ENCODE results near the gene FBN1.

The FBN1 gene

DNA sequence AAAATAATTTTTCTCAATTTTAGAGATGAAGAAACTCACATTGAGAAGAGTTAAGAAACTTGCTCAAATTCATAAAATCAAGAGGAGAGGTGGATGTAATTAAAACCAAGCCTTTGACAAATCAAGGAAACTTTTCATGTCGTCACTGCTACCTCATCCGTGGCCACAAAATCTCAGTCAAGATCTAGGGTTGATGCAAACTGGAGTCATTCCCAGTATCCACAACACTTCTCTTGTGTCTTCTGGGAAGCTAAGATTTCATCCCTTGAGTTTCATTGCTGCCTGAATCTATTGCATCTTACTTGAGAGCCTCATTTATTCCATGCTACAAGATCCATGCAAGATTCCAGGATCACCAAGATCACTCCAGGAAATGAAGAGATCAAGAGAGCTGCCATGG lies 5.4 kb upstream of the FBN1 start:
- DNase-seq: no peak

DNA sequence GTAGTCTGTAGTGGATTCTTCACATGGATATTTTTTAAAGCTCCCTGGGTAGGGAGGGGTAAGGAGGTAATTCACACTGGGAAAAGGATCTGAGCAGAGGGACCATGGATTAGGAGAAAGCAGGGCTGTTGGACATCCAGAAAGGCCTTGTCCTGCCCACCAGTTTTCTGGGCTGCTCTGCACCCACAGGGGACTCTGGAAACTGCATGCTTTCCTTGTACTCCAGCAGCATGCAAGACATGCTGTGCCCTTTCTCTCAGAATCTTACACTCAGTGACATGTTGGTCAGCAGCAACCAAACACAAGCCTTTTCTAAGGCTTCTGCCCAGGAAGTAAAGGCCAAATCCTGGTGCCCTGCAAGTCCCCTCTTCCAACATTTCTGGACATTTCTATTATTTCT lies 2.5 kb upstream of the FBN1 start:
- no peak for DNase-seq

DNA sequence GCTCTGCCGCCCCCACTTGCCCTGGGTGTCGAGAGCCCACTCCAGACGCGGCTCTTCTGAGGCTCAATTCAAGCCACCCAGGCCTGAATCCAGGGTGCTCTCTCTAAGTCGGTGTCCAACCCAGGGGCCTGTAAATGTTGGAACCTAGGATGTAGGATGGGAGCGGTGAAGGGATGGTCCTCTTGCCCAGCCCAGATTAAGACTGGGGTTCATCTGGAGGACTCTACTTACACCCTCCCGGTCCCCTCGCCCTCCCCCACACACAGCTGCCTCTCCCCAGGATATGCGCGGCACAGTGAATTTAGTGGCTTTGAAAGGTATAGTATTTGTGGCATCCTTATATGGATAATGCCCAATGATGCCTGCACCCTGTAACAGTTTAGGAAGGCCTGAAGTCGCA lies 822 bp upstream of the FBN1 start:
- DNase-seq: no peak

DNA sequence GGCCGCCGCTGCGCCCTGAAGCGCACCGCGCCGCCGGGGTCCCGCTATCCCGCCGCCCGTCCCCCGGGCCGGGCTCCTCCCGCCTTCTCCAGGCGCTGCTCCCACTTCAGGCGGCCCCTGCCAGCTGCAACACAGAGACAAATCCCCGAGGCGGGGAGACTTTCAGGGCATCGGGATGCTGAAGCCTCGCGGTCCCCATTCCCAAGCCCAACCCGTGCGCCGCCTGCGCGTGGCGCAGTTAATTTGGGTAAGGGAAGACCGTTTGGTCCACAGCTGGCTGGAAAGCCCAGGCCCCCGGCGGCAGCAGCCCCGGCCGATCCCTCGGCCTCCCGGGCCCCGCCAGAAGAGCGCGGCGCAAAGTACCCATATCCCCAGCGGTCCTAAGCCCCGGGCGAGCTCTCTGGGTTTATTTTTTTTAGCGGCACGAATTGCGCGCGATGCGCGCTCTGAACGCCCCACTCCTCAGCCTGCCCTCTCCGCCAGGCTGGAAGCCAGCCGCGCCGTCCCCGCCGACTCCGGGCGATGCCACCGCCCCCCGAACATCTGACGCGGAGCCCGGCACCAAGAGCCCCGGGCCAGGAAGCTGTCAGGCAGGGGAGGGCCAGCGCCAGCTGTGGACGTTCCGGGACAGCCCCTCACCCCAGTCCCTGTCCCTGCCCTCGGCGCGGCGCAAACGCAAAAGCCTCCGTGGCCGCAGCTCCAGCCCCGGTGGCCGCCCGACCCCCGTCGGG lies 517 bp downstream of the FBN1 start:
- DNase-seq: no peak

DNA sequence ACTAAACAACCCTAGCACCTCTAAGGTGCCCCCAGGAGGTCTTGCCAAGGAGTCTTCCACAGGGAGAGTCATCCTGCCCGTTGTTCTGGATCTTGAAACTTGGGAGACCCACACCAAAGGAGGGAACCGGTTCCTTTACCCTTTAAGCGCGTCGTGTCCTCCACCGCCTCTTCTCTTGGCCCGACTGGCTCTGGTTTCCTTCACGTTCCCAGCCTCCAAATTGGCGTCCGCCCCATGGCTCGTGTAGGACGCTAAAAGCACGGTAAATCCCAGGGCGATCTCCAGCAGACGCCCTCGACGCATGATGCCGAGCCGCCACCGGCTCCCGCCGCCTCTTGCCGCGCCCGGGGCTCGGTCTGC lies 1.1 kb downstream of the FBN1 start:
- no peak for DNase-seq

DNA sequence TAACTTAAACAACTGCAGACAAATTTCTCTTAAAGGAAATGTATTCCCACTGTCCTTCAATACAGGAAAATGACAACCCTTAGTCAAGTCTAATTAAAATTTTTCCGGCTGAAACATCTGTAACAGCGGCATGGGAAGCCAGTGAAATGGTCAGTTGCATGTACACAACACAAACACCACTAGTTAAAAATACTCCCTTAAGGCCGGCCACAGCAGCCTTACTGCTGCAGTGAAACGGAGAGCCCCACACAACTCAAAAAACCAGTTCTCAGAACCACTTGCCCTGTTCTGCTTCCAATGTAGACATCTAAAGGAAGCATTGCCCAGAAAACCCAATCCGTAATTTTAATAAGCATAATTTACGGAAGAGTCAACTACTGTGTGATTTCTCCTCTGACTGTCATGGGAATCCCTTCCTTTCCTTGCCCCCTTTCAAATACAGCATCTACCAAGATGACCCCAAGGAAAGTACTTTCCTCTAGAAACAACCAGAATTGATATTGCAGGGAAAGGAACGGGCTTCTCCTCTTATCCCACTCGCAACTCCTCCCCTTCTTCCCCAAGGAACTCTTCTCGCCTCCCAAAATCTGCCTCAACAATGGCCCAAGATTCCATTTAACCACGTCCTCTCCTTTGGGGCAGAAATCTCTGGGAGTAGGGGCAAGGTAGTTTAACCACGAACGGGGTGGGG lies 1.6 kb downstream of the FBN1 start:
- no peak for DNase-seq

DNA sequence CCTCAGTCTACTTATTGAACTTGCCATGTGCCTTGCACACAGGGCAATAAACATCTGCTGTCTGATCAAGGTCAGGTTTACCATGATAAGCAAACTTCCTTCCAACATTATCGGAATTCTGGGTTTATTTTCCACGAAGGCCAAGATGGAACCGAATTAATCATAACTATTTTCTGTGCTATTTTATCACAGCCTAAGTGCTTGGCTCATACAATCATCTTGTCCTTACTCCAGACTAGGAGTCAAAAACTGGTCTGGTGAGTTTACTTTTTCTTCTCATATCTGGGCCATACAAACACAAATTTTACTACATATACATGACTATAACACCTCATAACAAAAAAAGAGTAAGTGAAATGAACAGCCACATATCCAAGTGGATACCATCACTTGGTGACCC lies 2.3 kb downstream of the FBN1 start:
- no peak for DNase-seq

DNA sequence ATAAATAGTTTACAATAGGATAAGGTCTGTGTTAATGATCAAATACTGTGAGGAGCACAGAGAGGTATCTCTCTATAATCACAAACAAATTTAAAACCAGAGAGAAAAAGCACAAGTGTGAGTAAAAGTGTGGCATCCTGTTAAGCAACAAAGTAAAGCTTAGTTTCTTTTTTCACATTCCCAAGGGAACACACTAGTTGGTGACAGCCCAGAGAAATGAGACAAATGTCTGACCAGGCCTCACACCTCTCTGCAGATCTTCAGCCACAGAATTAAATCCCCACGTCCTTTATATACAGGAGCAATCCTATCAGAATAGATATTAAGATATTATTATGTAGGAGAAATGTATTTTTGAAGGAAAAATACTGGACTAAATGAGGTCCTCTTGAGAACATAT lies 2.7 kb downstream of the FBN1 start:
- DNase-seq: no peak

DNA sequence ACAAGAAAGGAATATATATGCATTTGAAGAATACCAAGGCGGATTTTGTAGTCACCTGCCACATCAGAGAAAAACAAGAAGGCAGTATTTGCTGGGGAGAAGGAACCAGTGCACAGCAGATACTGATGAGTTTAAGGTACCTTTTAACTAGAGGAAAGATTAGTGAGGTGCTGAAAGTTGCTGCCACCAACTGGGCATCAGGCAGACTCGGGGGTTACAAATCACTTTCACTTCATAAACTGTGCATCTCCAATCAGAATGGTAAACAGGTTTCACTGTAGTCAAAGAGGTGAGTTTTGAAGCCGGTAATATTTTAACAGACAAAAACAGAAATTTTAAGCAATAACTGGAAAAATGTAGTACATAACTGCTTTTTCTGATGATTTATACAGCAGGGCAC lies 4.1 kb downstream of the FBN1 start:
- DNase-seq: no peak

DNA sequence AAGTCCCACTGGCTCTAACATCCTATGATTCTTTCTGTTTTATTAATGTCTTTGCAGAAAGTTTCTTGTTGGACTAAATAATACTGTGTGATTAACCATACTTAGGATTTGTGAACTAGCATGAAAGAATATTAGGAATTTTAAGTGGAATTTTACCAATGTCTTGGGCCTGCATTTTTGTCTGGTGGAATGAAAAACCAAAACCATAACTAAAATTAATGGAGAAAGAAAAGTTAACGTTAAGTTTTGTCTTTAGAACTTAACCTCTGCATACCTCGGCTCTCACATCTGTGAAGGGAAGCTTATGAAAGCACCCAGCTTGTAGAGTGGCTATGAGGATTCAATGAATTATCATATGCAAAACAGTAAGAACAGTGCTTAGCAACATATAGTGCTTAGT lies 6.5 kb downstream of the FBN1 start:
- no peak for DNase-seq

DNA sequence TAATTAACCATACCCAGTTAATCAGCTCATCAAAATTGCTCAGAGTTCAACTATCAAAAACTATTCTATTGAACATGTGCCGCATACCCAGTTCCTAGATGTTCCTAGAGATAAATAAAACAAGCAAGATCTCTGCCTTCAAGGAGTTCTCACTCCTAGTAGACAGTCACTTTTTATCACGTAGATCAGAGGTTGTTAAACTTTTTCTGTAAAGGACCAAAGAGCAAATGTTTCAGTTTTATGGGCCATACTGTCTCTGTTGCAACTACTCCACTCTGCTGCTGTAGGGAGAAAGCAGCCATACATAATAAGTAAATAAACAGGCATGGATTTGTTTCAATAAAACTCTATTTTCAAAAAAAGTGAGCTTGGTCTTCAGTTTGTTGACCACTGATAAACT lies 7.9 kb downstream of the FBN1 start:
- no peak for DNase-seq

DNA sequence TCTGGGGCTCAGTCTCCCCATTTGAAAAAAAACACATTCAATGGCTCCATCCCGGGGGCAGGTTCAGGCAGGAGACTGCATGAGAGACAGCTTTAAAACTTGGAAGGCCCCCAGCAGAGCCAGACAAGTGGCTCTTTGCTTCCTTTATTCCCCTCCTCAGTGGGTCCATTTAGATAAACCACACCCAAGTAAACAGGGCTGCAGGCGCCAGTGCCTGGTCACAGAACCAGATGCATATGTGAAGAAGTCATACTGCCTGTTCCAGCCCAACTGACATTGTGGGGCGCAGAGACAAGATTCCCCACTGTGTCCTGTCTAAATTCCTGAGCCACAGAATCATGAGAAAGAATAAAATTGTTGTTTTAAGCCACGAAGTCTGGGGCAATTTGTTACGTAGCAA lies 9.0 kb downstream of the FBN1 start:
- DNase-seq: no peak

DNA sequence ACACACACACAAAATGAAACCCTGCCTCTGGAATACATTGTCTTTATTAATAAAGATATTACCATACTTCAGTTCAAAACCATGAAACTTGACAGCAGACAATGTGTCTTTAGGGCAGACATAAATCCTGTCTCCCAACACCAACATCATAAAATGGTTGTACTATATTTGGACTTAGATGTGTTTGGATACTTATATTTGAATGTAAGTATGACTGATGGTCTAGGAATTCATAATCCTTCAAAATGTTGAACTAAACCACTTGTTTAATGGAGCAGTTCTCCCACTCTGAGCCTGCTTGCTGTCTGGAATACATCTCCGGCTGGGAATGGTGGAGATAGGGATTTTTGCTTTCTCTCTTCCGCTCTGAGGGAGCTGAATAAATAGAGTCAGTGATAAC lies 10.6 kb downstream of the FBN1 start:
- no peak for DNase-seq

DNA sequence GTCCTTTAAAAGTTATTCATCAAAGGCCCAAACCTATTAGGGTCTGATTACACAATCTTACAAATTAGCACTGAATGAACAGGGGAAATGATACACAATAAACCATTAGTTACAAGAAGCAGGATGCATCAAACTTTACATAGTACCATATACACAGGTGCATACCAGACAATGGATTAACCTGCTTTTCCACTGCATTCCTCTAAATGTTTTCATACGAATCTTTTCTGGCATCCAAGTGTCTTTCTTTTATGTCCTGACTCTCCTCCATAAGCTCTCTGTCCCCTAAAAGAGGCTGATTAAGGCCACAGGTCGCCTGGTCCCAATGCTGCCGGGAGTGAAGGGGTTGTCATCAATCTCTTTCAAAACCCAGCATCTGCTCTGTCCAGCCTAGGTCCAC lies 11.4 kb downstream of the FBN1 start:
- DNase-seq: no peak

DNA sequence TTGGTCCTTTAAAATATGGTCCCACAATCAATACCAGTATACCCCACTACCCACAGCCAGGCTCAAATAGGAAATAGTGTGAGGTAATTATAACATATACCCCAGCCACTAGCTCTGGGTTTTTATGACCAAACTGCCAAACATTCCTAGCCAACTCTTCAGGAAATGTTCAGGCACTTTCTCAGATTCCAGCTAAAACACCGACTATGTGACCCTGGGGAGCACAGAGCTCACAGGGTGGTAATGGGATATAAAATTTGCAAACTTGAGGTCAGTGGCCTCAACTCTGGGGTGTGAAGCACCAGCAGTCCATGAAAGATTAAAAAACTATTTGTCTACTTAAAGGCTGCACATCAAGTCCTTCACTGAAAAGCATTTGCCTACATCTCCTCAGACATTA lies 12.9 kb downstream of the FBN1 start:
- DNase-seq: no peak

DNA sequence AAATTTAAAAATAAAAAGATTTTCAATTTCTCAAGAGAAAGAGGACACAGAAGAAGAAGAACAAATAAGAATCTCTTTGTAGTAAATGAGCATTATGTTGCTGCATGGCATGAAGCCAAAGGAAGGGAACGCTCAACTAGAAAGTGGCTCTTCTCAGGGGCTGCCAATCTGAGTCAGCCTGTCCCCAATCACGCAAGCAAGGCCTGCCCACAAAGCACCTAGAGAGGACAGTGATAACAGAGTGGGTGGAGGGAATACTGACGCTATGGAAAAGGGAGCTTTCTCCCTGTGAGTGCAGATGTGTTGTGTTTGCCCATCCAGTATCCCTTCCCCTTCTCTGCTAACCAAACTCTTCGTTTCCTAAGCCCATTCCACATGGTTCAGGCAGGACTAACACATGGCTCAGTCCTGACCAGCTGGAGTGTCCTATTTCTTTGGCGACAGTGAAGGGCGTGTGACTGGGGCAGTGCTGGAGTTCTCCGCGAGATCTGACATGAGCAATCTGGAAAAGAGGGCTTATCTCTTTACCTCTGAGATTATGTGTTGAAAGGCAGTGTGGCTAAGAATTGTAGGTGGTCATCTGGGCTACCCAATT lies 14.2 kb downstream of the FBN1 start:
- no peak for DNase-seq

DNA sequence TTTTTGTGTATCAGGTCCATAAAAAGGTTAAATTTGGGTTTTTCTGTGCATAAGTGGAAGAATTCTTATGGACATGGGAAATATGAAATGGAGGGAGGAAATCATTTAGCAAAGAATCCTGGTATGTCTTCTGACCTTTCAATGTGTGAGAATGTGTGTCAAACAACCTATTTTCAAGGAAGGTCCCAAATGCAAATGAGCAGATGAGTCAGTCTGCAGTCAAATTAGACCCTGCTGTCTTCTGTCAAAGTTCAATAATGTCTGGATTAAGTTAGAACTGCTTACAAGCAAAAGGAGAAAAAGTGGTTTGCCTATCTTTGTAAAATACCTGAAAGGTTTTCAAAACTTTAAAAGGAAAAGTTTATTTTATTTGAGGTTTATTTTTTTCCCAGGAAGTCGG lies 15.3 kb downstream of the FBN1 start:
- no peak for DNase-seq

DNA sequence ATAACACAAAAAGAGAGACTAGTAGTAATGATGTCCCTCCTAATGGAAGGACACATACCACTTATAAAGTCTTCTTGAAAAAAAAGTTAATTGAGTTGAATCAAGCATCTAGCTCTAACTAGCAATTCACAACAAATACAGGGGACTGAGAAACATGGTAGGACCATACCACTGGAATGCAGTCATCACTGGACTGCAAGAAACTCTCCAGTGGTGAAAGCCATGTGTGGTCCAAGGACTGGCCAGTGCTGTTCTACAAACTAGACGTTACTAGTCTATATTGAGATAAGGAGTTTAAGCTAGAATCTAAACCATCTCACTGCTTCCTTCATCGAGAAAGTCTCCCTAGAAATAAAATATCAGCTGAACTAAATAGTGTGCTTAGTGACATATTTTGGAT lies 16.7 kb downstream of the FBN1 start:
- DNase-seq: no peak

DNA sequence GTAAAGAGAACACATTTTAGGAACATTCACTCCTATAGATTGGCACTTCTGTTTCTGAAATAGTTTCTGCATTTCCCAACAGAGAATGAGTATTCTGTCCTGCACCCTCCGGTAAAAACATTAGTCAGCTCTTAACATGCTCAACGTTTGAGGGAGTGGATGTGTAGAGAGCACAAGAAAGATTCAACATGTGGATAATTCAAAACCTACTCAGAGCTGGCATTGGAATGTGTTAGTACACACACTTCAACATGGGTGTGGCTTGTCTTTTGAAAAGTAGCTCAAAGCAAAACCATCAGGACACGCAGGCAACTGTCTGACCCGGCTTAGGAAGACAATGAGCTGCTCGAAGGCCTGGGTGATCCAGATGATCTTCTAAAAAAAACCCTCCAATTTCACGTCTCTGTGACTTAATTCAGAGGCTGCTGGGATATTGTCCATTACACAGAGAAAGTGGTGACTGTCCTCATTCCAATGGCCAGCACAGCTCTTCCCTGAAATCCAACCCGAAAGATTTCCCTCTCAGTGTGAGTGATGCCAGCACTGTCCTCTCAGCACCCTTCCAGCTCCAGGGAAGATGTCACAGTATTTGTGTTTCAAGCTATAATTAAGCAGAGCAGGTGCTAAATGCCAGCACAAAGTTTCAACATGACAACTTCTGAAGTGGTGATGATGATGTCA lies 18.1 kb downstream of the FBN1 start:
- DNase-seq: no peak

DNA sequence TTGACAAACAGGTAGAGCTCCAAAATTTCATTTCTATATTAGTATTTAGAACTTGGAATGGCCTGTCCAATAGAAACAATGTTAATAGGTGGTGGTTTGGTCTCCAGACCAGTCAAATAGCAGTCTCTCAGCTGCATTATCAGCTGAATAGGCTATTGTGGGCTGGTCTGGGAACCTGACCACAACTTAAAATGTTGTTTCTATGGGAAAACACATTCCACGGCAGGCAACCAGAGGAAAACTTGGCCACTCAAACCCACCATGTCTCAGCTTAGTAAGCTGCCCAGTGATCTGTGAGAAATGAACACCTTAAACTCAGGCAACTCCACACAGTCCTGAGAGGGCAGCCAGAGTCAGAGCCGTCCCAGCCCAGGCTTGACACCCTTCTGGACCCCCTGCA lies 20.4 kb downstream of the FBN1 start:
- DNase-seq: no peak

DNA sequence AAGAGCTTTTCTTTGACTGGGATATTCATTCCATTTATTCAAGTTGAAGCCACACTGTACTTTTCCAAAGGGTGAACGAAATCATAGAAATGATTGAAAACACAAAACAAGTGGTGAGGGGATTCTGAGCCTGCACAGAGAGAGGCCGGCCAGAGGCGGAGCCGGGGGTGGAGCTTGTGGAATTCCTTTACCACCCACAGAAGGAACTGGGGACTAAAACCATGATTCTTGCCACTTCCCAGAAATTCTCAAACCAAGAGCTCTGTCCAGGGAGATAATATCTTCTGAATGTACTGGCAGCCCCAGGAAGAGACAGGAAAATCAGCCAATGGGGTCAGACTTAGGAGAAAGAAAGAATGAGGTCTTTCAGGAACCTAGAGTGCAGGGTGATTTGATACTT lies 20.8 kb downstream of the FBN1 start:
- no peak for DNase-seq

DNA sequence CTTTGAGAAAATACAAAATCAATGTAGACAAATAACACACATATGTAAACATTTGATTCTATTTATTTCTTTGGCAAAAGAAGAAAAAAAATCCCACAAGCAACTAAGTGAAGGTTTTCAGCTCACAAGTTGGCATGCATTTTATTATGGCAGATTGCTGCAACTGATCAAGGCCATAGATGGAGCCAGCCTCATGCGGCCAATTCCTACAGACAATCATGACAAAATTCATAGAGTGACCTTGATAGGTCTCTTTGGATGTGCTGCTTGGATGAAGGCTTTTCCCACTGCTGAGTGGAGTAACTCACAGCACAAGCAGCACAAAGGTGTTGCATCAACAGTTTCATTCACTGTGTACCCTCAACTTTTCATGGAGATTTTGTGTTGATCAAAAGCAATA lies 22.1 kb downstream of the FBN1 start:
- DNase-seq: no peak

DNA sequence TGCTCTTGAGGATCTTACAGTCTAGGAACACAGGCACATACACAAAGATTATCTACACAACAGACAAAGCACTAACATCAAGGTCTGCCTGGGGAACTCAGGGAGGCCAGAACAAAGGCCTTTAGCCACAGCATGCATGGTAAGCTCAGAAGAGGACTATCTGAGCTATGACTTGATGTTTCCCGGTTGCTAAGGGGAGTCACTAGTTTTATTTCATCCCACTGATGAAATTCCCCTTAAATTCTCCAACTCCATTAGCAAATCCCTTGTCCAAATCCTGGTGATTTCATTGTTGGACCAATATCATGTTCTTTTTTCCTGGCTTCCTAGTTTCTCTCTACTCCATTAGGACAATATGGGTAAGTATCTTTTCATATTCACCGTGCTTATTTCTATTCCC lies 23.3 kb downstream of the FBN1 start:
- DNase-seq: no peak

DNA sequence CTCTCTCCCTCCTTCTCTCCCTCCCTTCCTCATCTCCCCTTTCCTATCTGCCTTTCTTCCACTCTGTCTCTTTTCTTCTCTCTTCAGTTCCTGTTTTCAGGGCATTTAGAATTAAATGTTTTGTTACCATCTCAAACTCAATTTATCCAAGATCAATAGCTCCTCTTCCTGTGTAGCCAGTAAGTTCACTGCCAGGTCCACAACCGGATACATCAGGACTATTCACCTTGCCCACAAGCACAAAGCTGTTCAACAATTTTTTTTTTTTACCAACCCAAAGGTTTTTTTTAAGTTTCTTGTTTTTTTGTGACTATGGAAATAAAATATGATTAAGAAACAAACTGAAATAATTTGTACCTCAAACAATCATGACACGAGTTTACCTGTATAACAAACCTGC lies 26.1 kb downstream of the FBN1 start:
- DNase-seq: no peak
